ACHN (cell line): Measurements from ENCODE around the gene BAIAP3.

Source experiments
- DNase-seq: peaks from one replicate; pipeline ENCODE4 v3.0.0-alpha.2; 2015
- in situ Hi-C: cut with HindIII; loops from 2 replicates; pipeline ENCODE4 v1.10.0; 2017; ENCODE audit warnings: low sequenced_read_pairs, low pct_ligation_motif_present, low pct_unique_long_range_greater_than_20kb

BAIAP3 gene

DNA sequence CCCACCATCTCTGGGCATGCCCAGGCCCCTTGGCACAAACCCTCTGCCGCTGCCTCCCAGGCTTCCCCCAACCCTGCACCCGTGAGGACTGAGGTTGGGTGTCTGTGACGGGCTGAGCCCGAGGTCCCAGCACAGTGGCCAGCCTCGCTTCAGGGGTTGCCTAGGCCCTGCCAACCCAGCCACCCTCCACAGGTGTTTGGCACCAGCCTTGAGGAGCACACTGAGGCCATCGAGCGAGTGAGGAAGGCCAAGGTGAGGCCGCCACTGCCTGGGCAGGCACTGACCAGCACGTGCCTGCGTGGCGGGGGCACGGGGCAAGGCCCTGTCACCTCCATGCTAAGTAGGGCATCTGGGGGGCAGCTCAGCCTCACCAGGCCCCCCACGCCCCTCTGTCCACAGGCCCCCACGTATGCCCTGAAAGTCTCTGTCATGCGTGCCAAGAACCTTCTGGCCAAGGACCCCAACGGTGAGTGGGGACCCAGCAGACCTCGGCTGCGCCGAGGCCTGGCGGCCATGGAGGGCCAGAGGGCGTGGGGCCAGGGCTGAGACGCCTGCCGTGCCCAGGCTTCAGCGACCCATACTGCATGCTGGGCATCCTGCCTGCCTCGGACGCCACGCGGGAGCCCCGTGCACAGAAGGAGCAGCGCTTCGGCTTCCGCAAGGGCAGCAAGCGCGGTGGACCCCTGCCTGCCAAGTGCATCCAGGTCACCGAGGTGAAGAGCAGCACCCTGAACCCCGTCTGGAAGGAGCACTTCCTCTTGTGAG, 7.5 kb downstream of the BAIAP3 start:
- in situ Hi-C loops = no loop called here
- DNase-seq = no peak

DNA sequence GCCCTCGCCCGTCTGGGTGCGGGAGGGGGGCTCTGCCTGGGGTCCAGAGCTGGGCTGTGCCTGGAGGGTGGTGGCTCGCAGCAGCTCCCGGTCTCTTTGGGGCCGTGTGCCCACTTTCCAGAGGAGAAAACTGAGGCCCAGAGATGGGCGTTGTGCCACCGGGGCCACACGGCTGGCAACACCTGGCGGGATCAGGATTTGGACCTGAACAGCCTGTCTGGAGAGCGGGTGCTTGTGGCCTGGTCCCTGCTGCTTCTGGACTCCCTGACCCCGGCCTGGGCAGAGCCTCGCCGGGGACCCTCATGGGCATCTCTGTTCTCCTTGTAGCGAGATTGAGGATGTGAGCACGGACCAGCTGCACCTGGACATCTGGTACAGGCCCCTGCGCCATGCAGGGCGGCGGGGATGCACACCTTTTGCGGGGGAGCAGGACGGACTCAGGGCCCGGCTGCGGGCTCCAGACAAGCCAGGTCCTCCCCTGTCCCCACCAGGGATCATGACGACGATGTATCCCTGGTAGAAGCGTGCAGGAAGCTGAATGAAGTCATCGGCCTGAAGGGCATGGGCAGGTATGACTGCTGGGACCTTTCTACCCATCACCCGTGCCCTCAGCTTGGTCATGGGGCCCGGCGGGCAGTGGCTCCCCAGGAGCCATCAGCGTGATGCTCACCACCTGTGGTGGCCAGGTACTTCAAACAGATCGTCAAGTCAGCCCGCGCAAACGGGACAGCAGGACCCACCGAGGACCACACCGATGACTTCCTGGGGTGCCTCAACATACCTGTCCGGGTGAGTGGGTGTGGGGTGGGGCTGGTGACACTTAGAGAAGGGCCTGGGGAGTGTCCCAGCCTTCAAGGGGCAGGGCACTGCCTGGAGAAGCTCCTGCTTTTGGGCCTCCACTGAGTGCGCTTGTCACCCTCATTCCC, 8.3 kb downstream of the BAIAP3 start:
- DNase-seq = no peak
- in situ Hi-C loops = no loop called here

DNA sequence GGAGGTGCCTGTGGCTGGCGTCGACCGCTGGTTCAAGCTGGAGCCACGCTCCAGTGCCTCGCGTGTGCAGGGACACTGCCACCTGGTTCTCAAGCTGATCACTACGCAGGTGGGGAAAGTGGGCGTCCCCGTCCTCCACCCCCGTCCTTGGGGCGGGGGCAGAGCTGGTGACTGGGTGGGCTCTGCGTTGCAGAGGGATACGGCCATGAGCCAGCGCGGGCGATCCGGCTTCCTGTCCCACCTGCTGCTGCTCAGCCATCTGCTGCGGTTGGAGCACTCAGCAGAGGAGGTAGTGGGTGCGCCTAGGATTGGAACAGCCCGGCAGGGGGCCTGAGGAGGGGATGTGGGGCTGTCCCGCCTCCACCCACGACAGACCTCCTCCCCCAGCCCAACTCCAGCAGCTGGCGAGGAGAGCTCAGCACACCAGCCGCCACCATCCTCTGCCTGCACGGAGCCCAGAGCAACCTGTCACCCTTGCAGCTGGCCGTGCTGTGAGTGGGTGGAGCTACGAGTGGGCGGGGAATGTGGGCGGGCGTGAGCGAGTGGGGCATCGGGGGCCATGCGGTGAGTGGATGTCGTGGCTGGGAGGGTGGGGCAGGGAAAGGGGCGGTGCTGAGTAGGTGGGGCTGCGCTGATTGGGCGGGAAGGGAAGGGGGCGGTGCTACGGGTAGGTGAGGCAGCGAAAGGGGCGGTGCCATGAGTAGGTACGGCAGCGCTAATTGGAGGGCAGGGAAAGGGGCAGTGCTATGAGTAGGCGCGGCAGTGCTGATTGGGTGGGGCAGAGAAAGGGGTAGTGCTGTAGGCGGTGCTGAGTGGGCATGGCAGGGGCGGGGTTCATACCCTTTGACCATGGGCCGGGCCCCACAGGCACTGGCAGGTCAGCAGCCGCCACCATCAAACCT, 9.3 kb downstream of the BAIAP3 start:
- in situ Hi-C loops = no loop called here

DNA sequence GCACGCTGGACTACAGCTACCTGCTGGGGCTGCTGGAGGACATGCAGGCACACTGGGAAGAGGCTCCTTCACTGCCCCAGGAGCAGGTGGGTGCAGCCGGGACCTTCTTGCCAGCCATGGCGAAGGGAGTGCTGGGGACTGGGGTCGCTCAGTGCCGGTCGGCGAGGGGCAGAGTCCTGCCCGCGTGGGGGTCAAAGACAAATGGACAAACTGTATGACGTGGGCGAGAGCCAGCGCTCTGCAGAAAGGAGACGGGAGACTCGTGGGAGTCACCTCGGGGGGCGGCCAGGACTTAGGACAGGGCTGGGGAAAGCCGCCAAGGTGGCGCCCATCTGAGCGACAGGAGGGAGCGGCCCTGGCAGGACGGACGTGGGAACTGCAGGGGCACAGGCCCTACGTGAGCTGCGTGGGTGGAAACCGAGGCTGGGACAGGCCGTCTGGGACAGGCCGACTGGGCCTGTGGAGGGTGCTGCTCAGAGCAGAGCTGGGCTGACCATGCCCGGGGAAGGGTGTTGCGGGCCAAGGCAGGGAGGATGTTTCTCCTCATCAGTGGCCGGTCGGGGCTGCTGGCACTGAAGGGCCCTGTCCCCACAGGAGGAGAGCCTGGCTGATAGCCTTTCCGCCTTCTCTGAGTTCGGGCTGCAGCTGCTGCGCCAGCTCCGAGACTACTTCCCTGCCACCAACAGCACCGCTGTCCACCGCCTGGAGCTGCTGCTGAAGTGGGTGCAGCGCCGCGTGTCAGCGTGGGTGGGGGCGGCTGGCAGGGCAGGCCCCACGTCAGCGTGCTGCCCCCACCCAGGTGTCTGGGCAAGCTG, 10.2 kb downstream of the BAIAP3 start:
- in situ Hi-C loops = no loop called here
- no peak for DNase-seq

More for the DNA sequence above, 9.3 kb downstream of the BAIAP3 start:
- peak; percentile 99 for DNase-seq

DNA sequence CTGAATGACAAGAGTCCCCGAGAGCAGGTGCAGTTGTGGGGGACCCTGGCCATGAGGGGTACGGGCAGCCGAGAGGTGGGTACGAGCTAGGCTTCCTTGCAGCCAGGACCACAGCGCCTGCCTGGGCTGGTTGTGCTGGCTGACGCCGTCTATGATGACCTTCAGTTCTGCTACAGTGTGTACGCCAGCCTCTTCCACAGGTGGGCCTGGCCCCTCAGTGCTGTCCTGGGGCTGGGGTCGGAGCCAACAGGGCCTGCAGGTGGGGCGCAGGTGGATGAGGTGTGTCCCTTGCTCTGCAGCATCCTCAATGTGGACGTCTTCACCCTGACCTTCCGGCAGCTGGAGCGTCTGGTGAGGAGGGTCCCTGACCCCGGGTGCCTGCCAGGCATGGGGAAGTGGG, 11.1 kb downstream of the BAIAP3 start:
- in situ Hi-C loops = no loop called here
- no peak for DNase-seq

DNA sequence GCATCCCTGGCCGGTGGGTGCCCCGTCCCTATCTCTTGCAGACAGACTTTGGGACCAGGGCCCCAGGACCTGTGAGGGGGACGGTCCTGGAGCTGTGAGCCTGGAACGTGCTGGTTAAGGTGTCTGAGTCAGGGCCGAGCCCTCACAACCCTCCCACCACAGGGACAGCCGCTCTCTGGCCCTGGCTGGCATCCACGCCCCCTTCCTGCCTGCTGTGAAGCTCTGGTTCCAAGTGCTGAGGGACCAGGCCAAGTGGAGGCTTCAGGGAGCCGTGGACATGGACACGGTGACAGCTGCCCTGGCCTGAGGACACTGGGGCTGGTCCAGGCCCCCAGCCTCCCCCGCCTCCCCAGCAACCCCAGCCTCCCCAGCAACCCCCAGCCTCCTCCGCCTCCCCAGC, 11.6 kb downstream of the BAIAP3 start:
- no peak for DNase-seq
- in situ Hi-C loops = no loop called here

DNA sequence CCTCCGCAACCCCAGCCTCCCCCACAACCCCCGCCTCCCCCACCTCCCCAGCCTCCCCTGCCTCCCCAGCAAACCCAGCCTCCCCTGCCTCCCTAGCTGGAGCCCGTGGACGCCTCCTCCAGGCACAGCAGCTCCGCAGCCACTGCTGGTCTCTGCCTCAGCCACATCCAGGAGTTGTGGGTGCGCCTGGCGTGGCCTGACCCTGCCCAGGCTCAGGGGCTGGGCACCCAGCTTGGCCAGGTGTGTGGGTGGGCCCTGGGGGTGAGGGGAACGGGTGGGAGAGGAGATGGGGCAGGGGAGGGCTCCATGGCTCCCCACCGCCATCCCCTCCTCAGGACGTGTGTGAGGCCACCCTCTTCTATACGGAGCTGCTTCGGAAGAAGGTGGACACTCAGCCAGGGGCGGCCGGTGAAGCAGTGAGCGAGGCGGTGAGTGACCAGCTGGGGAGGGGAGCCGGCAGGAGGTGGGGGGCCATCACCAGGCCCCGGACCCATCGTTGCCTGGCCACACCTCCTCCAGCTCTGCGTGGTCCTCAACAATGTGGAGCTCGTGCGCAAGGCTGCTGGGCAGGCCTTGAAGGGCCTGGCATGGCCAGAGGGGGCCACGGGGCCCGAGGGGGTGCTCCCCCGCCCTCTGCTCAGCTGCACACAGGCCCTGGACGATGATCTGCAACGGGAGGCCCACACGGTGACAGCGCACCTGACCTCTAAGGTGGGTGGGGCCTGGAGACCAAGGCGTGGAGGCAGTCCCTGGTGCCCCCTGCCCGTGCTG, 12.4 kb downstream of the BAIAP3 start:
- in situ Hi-C loops = no loop called here
- no peak for DNase-seq

DNA sequence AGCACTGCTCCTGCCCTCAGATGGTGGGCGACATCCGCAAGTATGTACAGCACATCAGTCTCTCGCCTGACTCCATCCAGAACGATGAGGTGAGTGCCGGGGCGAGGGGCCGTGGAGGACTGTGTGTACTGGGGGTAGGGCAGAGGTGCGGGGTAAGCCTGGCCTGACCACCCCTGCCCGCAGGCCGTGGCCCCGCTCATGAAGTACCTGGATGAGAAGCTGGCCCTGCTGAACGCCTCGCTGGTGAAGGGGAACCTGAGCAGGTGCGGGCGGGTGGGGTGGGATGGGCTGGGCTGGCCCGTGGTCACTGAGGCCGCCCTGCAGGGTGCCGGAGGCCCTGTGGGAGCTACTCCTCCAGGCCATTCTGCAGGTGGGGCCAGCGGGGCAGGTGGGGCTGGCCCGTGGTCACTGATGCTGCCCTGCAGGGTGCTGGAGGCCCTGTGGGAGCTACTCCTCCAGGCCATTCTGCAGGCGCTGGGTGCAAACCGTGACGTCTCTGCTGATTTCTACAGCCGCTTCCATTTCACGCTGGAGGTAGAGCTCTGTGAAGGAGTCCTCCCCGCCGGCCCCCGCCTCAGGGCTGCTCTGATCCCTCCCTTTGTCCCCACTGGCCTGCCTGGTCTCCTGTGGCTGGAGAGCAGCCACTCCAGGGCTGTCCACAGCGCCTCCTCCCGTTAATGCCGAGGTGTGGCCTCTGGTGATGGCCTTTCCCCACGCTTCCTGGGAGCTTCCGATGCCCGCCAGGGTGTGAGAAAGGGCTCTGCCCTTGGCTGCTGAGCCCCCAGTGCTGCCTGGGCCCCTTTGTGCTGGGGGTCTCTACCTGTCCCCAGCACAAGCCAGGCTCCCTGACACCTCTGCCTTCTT, 13.2 kb downstream of the BAIAP3 start:
- DNase-seq = peak; percentile 28
- in situ Hi-C loops = no loop called here

DNA sequence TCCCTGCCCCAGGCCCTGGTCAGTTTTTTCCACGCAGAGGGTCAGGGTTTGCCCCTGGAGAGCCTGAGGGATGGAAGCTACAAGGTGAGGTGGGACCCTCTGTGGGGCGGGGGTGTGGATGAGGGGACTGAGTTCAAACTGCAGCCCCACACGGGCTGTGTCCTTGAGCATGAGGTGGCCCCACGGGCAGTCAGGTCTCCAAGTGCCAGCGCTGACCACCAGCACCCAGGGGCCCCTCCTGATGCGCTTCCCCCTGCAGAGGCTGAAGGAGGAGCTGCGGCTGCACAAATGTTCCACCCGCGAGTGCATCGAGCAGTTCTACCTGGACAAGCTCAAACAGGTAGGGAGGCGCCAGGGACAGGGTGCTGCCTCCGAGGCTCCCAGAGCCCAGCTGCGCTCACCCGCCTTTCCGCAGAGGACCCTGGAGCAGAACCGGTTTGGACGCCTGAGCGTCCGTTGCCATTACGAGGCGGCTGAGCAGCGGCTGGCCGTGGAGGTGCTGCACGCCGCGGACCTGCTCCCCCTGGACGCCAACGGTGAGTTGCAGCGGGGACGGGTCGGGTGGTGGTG, 13.9 kb downstream of the BAIAP3 start:
- DNase-seq = no peak
- in situ Hi-C loops = no loop called here

DNA sequence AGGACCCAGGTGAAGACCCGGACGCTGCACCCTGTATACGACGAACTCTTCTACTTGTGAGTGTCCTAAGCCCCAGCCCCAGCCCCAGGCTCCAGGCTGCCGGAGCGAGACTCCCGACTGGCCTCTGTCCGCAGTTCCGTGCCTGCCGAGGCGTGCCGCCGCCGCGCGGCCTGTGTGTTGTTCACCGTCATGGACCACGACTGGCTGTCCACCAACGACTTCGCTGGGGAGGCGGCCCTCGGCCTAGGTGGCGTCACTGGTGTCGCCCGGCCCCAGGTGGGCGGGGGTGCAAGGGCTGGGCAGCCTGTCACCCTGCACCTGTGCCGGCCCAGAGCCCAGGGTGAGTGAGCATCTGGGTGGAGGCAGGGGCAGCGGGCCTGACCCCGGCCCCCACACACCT, 14.5 kb downstream of the BAIAP3 start:
- in situ Hi-C loops = no loop called here
- no peak for DNase-seq

DNA sequence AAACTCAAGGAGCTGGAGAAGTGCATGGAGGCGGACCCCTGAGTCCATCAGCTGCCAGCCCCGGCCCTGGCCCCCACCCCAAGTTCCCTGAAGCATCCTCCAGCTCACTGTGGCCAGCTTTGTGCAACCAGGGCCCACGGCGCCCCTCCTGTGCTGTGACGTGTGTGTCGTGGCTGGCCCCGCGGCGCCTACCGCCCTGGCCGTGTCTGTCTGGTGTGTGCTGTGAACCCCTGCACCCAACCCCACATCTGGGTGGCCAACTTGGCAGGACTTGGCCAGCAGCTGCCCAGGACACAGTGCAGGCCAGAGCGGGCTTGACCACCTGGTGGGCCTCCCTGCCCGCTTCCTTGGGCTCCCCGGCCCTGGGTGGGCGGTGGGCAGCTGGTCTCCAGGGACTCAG, 15.0 kb downstream of the BAIAP3 start:
- no peak for DNase-seq
- in situ Hi-C loops = no loop called here

DNA sequence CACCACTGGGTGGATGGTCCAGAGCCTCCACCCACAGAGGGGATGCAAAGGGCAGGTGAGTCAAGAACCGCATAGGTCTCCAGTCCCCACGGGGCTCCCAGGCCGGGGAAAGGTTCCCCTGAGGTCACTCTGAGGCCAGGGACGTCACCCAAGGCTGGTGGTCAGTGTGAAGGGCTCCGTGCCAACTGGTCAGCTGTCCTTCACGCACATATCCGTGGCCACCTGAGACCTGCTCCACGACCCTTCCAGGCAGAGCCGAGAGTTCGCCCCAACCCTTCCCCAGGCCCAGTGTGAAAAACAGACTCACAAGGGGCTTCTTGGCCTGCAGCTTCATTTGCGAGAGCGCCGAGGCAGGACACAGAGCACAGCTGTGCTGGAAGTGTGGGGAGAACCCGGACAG, 15.5 kb downstream of the BAIAP3 start:
- no peak for DNase-seq
- in situ Hi-C loops = no loop called here

DNA sequence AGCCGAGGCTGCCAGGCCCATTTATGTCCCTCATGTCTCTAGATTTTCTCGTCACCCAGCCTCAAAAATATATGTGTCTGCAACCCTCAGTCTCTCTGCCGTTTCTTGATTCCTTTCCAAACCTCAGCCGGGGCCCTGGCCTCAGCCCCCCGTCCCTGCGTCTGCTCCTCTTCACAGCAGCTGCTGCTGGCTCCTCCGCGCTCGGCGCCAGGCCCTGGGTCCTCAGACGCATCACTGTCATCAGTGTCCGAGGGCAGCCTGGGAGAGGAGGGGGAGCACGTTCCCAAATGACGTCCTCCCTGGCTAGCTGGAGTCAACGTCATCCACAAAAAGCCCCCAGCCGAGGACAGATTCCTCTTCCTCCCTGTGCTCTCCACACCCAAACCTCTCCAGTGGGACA, 15.9 kb downstream of the BAIAP3 start:
- in situ Hi-C loops = no loop called here

DNA sequence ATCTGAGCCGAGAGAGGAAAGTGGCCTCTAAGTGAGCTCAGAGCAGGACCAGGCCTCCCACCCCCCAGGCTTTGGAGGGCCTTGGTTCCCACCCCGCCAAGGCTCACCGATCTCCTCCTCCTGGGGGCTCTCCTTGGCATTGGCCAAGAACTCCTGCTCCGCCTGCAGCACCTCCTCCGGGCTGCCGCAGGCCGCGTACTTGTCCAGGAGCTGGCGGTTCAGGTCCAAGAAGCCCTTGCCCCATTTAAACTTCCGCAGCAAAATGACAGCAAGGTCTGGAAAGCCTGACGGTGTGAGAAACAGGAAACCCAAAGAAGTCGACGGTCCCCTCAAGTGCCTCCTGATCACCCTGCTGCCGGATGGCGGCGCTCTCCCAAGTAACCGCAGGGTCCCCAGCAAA, 16.5 kb downstream of the BAIAP3 start:
- DNase-seq = no peak
- in situ Hi-C loops = no loop called here

More for the DNA sequence above, 15.9 kb downstream of the BAIAP3 start:
- DNase-seq = no peak

DNA sequence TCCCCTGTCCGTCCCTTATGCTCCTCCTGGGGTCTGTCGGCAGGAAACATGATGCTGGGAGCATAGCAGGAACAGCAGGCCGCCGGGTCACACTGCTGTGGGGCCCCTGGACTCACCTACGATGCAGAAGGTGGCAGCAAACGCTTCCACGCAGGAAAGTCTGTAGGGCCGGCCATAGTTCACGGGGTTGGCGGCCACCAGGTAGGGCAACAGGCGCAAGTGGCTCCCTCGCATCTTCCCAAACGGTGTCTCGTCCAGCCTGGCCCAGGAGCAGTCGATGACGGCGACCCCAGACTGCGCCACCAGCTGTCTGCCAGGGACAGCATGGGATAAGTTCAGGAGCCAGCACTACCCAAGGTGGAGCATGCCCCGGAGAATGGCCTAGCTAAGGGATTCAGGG, 17.2 kb downstream of the BAIAP3 start:
- in situ Hi-C loops = no loop called here
- DNase-seq = no peak

DNA sequence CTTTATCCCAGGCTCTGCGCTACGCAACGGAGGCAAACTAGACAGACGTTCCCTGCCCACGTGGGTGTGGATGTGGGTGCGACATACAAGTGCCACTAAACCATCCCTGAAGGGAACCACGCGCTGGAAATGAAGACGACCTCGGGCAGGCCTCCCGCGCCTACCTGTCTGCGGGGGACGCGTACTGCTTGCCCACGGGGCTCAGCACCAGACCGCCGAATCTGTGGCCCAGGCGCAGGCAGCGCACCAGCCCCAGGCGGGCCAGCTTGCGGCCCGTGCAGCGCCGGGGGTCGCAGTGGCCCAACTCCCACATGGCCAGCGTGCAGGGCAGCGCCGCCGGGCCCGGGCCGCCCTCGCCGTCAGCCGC, 17.8 kb downstream of the BAIAP3 start:
- no peak for DNase-seq
- in situ Hi-C loops = no loop called here
